Activated CD4-positive, alpha-beta T cell treated with anti-CD3 and anti-CD28 coated beads, Interleukin-10, Interleukin-2, amounts not matched to agents 100 ng/mL and 50 ng/mL, durations not matched to agents 16 hours and 8 hours (primary cell): ENCODE data around the gene KIAA0825.
"Not testable (repeated sequence)": the region's sequence is repeated elsewhere in the genome, so short reads cannot be mapped to it uniquely, and the experiment has no call there.

Source experiments
- DNase-seq: peaks from one replicate; pipeline ENCODE4 v3.0.0-alpha.2; 2020

The KIAA0825 gene

GRCh38 chr5:94361161-94361560, 257.2 kb downstream of the KIAA0825 start:
- no peak for DNase-seq

GRCh38 chr5:94360382-94361130, 257.8 kb downstream of the KIAA0825 start:
- DNase-seq = no peak

- DNase-seq = no peak
Measured at GRCh38 chr5:94359880-94360279, 258.5 kb downstream of the KIAA0825 start.

- DNase-seq = no peak
Measured at GRCh38 chr5:94355811-94356210, 262.6 kb downstream of the KIAA0825 start.

GRCh38 chr5:94354837-94355485, 263.4 kb downstream of the KIAA0825 start:
- DNase-seq = not testable (repeated sequence)

GRCh38 chr5:94353605-94354004, 264.8 kb downstream of the KIAA0825 start:
- no peak for DNase-seq

GRCh38 chr5:94347130-94347529, 271.3 kb downstream of the KIAA0825 start:
- no peak for DNase-seq

GRCh38 chr5:94345257-94345656, 273.1 kb downstream of the KIAA0825 start:
- DNase-seq = no peak

- no peak for DNase-seq
Measured at GRCh38 chr5:94337617-94338016, 280.8 kb downstream of the KIAA0825 start.

GRCh38 chr5:94335936-94336335, 282.5 kb downstream of the KIAA0825 start:
- DNase-seq = no peak

GRCh38 chr5:94329115-94329514, 289.3 kb downstream of the KIAA0825 start:
- DNase-seq = no peak

GRCh38 chr5:94326586-94326985, 291.8 kb downstream of the KIAA0825 start:
- DNase-seq = no peak

- DNase-seq = no peak
Measured at GRCh38 chr5:94316916-94317838, 301.2 kb downstream of the KIAA0825 start.

- DNase-seq = no peak
Measured at GRCh38 chr5:94314460-94315131, 303.8 kb downstream of the KIAA0825 start.

- DNase-seq = no peak
Measured at GRCh38 chr5:94313696-94314095, 304.7 kb downstream of the KIAA0825 start.

- no peak for DNase-seq
Measured at GRCh38 chr5:94313188-94313587, 305.2 kb downstream of the KIAA0825 start.

- DNase-seq = no peak
Measured at GRCh38 chr5:94312298-94312697, 306.1 kb downstream of the KIAA0825 start.

GRCh38 chr5:94310833-94311232, 307.6 kb downstream of the KIAA0825 start:
- DNase-seq = no peak

GRCh38 chr5:94309141-94309540, 309.3 kb downstream of the KIAA0825 start:
- DNase-seq = no peak

- no peak for DNase-seq
Measured at GRCh38 chr5:94308442-94308841, 310.0 kb downstream of the KIAA0825 start.

GRCh38 chr5:94304146-94304545, 314.3 kb downstream of the KIAA0825 start:
- DNase-seq = no peak

GRCh38 chr5:94288937-94289336, 329.5 kb downstream of the KIAA0825 start:
- no peak for DNase-seq

GRCh38 chr5:94285984-94286383, 332.4 kb downstream of the KIAA0825 start:
- DNase-seq = no peak
